NCI-H2107 (cell line): ENCODE results near the gene PIP5KL1.

Experiments
- DNase-seq: peaks from one replicate; lab custom pipeline; 2025; lab: John Stamatoyannopoulos, UW

Gene PIP5KL1

DNA sequence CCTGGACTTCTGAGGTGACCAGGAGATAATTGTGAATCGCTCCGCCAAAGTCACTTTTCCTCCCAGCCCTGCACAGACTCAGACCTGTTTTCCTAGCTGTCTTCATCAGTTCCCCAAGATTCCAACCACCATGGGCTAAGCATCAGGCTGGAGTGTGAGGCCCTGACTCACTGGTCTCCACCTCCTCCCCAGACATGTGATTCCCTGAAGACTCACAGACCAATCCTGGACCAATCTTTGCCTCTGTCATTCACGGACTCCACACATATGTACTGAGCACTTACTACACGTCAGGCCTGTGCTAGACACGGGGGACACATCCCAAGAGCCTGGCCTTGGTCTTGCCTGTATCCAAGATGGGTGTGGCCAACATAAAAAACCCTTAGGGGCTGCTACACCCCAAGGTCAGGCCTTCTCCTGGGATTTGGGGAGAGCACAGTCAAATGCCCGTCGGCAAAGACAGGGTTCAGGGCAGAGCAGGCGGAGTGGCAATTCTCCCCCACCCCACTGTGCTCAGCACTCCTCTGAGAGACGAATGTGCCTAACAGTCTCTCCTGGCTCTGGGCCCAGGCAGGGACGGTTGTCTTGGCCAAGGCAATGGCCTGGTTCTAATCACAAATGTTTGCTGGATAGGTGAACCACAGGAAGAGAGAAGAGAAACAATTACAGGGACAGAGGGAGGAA is 38.3 kb upstream of the PIP5KL1 start:
- no peak for DNase-seq

DNA sequence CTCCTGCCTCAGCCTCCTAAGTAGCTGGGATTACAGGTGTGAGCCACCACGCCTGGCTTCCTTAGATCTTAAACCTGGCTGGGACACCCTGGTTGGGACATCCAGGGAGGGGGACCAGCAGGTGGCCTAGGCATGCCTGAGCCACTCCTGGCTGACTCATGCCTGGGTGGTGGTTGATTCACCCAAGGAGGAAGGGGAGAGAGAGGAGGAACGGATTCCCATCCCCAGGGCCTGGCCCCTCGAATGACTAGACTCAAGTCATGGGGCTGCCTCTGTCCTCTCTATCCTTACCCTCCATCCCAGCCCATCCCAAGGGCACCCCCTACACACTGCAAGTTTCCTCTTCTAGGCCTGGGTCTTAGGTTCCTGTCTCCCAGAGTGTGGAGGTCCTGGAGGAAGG is 37.5 kb upstream of the PIP5KL1 start:
- no peak for DNase-seq

- no peak for DNase-seq
Observed at GRCh38 chr9:127967151-127967809, 36.7 kb upstream of the PIP5KL1 start.

DNA sequence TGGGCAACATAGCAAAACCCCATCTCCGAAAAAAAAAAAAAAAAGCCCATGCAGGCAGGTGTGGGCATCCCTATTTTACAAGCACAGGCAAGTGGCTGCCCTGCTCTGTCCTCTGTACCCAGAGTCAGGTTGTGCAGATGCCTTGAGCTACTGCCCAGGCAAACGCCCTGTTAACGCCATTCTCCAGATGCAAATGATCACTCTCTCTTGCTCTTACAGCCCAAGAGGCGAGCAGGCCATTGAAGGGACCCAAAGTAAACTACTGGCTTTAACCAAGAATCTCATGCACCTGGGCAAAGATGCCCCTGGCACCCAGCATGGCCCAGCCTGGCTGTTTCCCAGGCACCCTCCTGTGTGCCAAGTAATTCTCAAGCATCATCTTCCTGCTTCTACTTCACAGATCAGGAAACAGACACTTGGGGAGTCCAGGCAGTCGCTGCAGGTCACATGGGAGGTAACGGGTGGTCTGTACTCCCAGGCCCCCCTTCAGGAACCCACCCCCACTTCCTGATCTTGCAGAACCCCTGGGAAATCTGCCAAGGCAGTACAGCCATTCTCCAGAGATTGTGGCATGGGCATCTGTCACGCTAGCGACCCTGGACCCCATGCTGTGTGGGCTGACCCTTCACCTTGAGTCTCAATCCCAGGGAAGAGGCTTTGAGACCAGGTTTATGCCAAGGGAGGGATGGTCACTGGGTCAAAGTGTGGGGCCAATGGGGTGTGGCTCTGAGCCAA is 36.0 kb upstream of the PIP5KL1 start:
- DNase-seq: no peak

DNA sequence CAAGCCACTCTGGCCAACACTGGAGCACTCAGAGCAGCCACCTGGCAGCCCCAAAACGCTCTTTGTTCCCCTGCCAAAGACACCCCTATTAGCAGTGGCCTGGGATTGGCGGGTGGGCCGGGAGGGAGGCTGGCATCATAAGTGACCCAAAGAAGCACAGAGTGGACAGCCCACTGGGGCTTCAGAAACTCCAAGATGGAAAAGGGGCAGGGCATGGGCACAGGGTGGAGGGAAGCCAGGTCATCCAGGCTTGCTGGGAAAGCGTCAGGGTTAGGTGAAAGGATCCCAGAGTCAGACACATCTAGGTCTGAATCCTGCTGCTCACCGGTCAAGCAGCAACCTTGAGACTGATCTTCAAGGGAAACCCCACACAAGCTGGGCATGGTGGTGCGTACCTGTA is 35.4 kb upstream of the PIP5KL1 start:
- no peak for DNase-seq

GRCh38 chr9:127963359-127964064 is 32.9 kb upstream of the PIP5KL1 start:
- no peak for DNase-seq

GRCh38 chr9:127963041-127963358 is 32.4 kb upstream of the PIP5KL1 start:
- no peak for DNase-seq

- DNase-seq: no peak
Observed at GRCh38 chr9:127962278-127962677, 31.7 kb upstream of the PIP5KL1 start.

DNA sequence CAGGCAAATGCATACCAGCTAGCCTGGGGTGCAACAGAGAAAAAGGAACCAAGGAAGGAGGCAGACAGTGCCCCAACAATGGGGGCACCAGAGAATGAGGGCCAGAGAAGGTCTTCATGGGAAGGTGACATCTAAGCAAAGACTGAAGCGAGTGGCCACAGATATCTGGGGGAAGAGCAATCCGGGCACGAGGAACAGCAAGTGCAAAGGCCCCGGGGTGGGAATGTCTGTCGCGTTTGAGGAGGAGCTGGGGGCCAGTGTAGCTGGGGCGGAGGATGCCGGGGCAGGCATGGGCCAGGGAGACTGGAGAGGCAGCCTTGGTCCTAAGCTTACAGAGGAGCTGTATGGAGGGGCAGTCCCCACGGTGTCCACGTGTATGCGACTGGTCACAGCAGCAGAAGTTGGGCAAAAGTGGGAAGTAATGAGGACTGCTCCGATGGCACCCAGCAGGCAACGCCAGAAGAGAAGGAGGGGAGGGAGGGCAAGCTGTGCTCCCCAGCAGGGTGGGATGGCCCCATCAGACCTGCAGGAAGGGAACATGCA is 31.1 kb upstream of the PIP5KL1 start:
- DNase-seq: no peak

GRCh38 chr9:127961155-127961490 is 30.5 kb upstream of the PIP5KL1 start:
- DNase-seq: no peak

- peak; percentile 64 for DNase-seq
Observed at GRCh38 chr9:127960410-127961154, 30.0 kb upstream of the PIP5KL1 start.

DNA sequence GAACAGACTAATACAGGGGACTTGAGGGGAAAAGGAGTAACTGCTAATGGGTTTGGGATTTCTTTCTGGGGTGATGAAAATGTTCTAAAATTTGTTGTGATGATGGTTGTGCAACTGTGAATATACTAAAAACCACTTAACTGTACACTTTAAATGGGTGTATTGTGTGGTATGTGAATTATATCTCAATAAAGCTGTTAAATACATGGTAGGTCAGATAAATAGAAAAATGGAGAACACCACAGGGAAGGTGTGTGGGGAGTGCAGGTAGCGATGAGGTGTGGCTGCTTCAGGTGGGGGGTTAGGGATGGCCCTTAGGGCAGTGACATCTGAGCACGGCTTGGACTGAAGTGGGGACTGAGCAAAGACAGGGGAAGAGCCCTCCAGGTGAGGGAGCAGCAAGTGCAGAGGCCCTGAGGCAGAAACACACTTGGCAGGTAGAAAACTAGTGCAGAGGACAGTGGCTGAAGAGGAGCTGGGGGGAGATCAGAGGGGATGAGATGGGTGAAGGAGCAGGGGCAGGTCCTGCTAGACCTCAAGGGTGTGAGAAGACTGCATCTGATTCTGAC is 29.3 kb upstream of the PIP5KL1 start:
- no peak for DNase-seq

- DNase-seq: no peak
Observed at GRCh38 chr9:127959398-127959797, 28.8 kb upstream of the PIP5KL1 start.

- DNase-seq: no peak
Observed at GRCh38 chr9:127958728-127959127, 28.2 kb upstream of the PIP5KL1 start.

GRCh38 chr9:127955294-127956015 is 24.9 kb upstream of the PIP5KL1 start:
- peak; percentile 88 for DNase-seq

GRCh38 chr9:127954831-127955293 is 24.3 kb upstream of the PIP5KL1 start:
- no peak for DNase-seq

DNA sequence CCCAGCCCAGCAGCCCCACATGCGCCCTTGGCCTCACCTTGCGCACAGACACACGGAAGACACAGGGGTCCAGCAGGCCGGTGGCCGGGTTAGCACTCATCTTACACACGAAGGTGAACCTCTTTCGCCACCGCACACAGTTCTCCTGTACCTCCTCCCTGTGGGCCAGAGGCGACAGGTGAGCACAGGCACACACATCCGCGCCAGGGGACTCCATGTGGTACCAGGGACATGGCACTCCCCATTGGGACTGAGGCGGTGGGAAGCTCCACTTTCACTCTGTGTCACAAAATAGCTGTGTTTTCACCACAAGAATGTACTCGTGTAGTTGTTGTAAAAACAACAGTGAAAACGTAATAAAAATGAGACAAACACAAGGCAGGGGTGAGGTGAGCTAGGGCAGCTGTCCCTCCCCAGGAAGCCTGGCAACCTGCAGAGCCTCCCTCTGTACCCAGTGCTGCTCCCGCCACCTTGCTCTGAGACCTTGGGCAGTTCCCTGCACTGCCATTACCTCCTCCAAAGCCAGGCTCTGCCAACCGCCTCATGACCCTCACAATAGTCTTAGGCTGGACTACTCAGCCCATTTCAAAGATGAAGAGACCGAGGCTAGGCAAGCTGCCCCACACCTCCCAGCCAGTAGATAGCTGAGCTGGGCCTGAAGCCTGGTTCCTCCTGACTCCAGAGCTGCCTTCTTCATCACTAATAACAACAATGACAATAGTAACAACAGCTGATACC is 23.4 kb upstream of the PIP5KL1 start:
- DNase-seq: no peak

- no peak for DNase-seq
Observed at GRCh38 chr9:127953154-127953553, 22.6 kb upstream of the PIP5KL1 start.

DNA sequence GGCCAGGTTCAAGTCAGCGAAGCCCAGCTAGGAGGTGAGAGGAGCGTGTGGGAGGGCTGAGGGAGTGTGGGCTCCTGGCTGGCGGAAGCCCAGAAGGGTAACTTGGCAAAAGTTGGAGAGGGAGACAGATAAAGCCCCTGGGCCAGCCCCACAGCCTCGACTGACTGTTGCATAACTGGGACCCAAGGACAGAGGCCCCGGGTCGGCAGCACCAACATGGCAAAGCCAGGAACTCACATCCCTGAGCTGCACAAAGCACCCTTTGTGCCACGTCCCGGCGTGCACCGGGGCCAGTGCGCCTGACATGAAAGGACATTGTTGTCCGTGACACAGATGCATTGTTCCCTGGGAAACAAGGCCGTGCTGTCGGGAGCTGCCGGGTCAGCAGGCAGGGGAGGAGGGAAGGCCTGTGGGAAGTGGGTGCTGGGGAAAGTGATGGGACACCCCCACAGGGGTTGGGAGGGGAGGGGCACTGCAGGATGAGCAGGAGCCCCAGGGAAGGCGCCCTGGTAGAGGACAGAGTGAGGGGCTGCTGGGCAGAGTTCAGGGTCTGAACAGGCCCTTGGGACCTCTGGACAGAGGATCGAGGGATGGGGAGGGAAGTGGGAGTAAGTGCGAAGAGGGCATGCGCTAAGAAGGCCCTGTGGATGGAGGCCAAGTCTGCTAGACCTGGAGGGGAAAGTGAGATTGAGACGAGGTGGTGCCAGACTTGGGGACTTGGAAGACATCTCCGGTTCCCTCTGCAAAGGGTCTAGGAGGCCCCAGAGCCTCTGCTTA is 20.1 kb upstream of the PIP5KL1 start:
- no peak for DNase-seq
